ENCODE results near the gene UBE2E3. TPM values are rescaled to one million over a fixed set of nuclear protein-coding genes. Genes with fewer than 3 reads are reported as not detected.

Gene UBE2E3
- total and polyA plus RNA-seq, 8 donors: 53.7 to 171 (median 144) TPM

GRCh38 chr2:181072486-181073235 is 92.3 kb downstream of the UBE2E3 start:
- TF ChIP-seq CTCF (IDR thresholded peaks at IDR 0.05): no peak
- DNase-seq (no peak), ATAC-seq (peak; percentile 30)
- no peaks in the 10 kb centered on the region for H3K36me3 ChIP-seq
- intact Hi-C loops (cut with DNase I): loop anchor here in 1 of 2 donors (10.0 kb wide), 1 partner anchor 642 kb away; no protein-coding TSS in a partner anchor
- no peak overlapping the region for H3K4me3 ChIP-seq
- H3K27ac ChIP-seq: no peak overlapping the region
- H3K9me3 ChIP-seq: no peaks in the 10 kb centered on the region
- peaks cover 0 to 8% of the 10 kb centered on the region in 2 donors for H3K4me1 ChIP-seq
- H3K27me3 ChIP-seq: no peaks in the 10 kb centered on the region

- intact Hi-C loops (cut with DNase I): loop anchor here in 1 of 2 donors (10.0 kb wide), 1 partner anchor 641 kb away; no protein-coding TSS in a partner anchor
- H3K9me3 ChIP-seq: no peaks in the 10 kb centered on the region
- ATAC-seq: no peak
- no peaks in the 10 kb centered on the region for H3K27me3 ChIP-seq
- H3K4me1 ChIP-seq: peaks cover 0 to 8% of the 10 kb centered on the region in 2 donors
- DNase-seq: no peak
- no peak for TF ChIP-seq CTCF (IDR thresholded peaks at IDR 0.05)
- H3K36me3 ChIP-seq: no peaks in the 10 kb centered on the region
- no peak overlapping the region for H3K27ac ChIP-seq
- H3K4me3 ChIP-seq: no peak overlapping the region
These were observed 93.5 kb downstream of the UBE2E3 start for GRCh38 chr2:181073896-181074295.

GRCh38 chr2:181074457-181074856 is 94.1 kb downstream of the UBE2E3 start:
- Histone ChIP-seq H3K9me3 (no peaks in the 10 kb centered on the region), H3K27ac (no peak overlapping the region), H3K27me3 (no peaks in the 10 kb centered on the region), H3K4me3 (no peak overlapping the region), H3K36me3 (no peaks in the 10 kb centered on the region), H3K4me1 (peaks cover 0 to 8% of the 10 kb centered on the region in 2 donors)
- no peak for DNase-seq
- no peak for TF ChIP-seq CTCF (IDR thresholded peaks at IDR 0.05)
- ATAC-seq: no peak
- intact Hi-C loops (cut with DNase I): loop anchor here in 1 of 2 donors (10.0 kb wide), 1 partner anchor 640 kb away; no protein-coding TSS in a partner anchor

GRCh38 chr2:181076658-181077057 is 96.3 kb downstream of the UBE2E3 start:
- H3K36me3 ChIP-seq: no peaks in the 10 kb centered on the region
- intact Hi-C loops (cut with DNase I): loop anchor here in 1 of 2 donors (10.0 kb wide), 1 partner anchor 638 kb away; no protein-coding TSS in a partner anchor
- no peaks in the 10 kb centered on the region for H3K9me3 ChIP-seq
- no peak for ATAC-seq
- H3K4me1 ChIP-seq: peaks cover 0 to 4% of the 10 kb centered on the region in 2 donors
- H3K27me3 ChIP-seq: no peaks in the 10 kb centered on the region
- no peak for DNase-seq
- no peak overlapping the region for H3K27ac ChIP-seq
- TF ChIP-seq CTCF (IDR thresholded peaks at IDR 0.05): no peak
- no peak overlapping the region for H3K4me3 ChIP-seq

GRCh38 chr2:181077128-181077709 is 96.8 kb downstream of the UBE2E3 start:
- intact Hi-C loops (cut with DNase I): loop anchor here in 1 of 2 donors (10.0 kb wide), 1 partner anchor 638 kb away; no protein-coding TSS in a partner anchor
- Histone ChIP-seq H3K27ac (no peak overlapping the region), H3K9me3 (no peaks in the 10 kb centered on the region), H3K4me3 (no peak overlapping the region), H3K27me3 (no peaks in the 10 kb centered on the region), H3K4me1 (peaks cover 0 to 4% of the 10 kb centered on the region in 2 donors), H3K36me3 (no peaks in the 10 kb centered on the region)
- peak; percentile 77 for ATAC-seq
- peak in 2 of 4 donors; percentile 27 to 52 for DNase-seq
- peak; percentile 50 to 65 for TF ChIP-seq CTCF (IDR thresholded peaks at IDR 0.05)
